HG03442 (cell line): ENCODE data around the gene KIF16B.

Experiments
- ATAC-seq: cut with Tn5 transposase; IDR thresholded peaks from one replicate; pipeline ENCODE4 v1.9.1; 2021; ENCODE audit warnings: mild to moderate bottlenecking, moderate library complexity; ENCODE audit not compliant: unreplicated experiment

KIF16B gene

DNA sequence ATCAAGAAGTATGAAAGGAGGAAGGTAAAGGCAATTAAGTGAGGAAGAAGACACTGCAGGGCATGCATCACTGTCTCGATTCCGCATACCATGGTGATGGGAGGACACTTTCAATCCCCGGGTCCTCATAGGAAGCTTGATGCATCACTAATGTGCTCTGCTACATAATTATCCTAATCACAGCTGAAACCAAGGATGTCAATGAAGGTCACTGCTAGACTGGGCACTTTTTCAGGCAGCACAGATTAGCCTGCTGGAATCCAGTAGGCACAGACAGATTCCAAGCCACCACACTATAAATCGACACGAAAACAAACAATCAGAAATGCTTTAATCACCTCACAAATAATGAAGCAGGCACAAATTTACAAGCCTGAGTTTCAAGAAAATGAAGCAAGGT lies 206.7 kb downstream of the KIF16B start:
- ATAC-seq = no peak

DNA sequence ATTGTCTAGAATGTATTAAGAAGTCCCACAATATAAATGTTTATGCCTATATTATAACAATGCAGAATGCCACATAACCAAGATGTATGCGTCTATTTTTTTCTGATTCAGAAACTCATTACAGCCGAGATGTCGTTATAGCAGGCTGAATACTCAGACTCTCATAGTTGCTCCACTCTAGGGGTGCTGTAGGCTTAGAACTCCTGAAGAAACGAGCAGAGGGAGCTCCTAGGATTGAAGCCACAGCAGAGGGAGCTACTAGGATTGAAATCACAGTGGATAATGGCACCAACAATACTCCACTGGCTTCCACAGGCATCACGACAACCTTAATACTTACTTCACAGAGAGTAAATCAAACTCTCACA lies 208.9 kb downstream of the KIF16B start:
- no peak for ATAC-seq

DNA sequence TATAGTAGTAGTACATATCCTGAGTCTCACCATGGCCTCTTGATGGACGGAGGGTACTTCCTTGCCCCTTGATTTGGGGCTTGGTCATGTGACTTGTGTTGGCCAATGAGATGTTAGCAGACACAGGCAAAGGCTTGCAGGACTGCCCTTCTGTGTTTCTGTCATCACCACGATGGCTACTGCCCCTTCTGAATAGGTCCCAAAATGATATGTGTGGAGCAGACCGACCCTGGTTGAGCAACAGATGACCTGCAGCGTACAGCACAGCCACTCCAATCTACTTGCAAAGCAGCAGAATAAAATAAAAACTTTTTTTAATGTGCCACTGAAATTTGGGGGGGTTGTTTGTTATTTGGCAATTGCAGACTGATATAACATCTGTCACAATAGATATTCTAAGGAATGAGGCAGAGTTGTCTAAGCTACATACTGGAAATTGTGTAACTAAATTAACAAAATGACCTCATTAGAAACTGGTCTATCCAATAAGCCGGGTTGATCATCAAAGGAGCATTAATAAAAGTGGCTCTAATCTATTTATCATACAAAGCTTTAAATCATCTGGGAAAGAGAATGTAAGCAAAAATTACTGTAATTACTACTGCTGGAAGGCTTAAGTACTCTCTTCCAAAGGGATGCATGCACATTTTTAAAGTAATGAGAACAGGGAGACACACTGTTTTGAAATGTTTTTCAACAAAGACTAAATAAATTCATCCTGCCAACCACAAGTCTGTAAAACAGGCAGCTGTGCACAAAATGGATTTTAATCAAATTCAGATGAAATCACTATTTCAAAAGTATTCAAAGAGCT lies 209.5 kb downstream of the KIF16B start:
- ATAC-seq = no peak

DNA sequence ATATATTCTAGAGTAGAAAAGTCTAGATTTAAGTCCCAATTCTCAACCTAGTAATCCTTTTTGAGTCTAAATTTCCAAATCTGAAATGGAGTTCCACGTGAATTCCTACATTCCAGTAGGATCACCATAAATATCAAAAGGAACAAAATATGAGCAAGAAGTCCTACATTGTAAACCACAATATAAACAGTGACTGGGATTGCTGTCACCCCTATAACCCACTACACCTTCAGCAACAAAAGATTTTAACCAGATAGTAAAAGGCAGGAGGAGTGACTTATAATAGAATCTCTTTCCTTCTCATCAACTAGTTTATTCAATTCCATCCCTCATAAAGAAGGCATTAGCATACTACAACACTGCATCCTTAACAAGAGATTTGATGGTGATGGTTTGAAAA lies 210.6 kb downstream of the KIF16B start:
- no peak for ATAC-seq

DNA sequence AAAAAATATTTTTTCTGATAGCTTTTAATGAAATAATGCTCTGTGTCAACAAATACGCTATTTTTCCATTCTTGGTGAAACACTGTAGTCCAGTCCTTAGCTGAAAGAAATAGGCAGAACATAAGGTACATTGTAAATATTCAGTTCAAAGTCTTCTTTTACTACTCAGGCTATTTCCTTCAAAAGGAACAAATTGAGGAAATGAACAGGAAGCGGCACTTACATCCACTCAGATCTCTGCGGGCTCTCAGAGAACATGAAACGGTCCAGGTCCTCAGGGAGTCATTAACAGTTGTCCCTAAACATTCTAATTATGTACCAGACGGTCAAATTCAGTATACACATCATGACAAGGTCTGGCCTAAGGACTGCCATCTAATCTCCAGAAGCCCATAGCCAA lies 212.6 kb downstream of the KIF16B start:
- no peak for ATAC-seq

DNA sequence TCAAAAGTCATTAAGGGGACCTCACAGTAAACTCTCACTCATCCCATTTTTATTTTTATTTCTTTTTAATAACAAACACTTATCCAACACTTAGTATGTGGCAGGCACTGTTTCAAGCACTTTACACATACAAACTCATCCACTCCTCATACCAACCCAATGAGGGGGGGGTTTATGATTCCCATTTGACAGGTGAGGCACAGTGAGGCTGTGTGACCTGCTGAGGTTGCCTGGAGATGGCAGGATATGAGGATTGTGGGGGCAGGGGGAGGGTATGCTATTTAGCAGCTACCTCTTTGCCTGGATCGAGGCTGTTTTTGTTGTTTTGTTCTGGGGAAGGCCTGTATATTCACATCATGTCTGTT lies 219.8 kb downstream of the KIF16B start:
- no peak for ATAC-seq

DNA sequence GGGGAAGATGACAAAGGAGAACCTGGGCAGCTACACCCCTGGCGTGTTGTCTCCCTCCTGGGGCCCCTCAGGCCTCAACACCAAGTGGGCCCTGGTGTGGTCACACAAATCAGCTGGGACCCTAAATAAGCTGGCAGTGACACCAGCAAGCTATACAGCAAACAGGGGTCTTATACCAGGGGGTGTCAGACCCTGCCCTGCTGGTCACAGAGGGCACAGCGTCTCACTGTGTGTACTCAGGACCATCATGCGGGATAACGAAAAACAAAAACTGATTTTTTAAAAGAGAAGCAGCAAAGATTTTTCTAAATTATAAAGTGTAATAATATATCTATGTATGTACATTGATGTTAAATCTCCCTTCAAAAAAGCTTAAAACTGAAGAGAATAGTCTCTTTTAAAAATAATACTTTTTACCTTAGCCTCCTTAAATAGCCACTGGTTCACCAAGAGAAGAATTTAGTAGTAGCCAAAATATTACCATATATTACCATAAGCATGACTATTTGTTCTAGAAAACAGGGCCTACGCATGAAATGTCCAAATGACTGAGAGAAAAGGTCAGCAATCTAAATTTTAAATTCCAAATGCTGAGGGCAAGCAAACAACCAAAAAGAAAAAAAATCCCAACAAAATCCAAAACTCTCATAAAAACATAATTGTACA lies 220.4 kb downstream of the KIF16B start:
- no peak for ATAC-seq

DNA sequence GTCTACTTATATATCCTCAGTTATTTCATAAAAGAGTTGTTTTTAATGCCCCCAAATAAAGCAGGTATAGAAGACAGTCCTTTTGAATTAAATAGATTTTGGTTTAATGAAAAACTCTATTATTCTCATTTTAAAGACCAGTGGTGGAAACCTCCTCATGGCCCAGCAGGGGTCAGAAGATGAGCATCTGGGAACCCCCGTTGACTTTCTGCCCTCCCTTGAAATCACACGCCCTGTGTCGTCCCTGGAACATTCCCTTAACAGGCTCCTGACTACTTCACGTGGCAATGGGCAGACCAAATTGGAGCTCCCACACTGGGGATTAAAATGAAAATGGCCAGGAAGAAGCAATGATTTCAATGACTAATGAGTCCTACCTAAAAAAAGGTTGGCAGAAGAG lies 220.9 kb downstream of the KIF16B start:
- no peak for ATAC-seq

DNA sequence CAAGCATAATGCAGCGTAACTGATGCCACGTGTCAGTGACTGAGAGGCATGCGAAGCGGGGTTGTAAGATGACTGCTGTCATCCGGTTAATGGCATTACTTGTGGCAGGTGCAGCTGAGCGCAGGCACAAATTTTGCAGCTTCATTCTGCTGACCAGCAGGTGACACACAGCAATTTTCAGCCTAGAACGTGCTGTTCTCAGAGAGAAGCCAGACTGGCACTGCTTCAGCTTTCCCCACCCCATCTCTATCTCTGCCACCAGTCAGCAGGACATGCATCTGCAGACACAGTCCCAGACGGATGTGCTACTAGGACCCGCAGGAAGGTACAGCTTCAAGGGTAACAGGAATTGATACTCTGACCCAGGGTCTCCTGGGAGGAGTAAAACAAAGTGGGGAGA lies 221.8 kb downstream of the KIF16B start:
- no peak for ATAC-seq

DNA sequence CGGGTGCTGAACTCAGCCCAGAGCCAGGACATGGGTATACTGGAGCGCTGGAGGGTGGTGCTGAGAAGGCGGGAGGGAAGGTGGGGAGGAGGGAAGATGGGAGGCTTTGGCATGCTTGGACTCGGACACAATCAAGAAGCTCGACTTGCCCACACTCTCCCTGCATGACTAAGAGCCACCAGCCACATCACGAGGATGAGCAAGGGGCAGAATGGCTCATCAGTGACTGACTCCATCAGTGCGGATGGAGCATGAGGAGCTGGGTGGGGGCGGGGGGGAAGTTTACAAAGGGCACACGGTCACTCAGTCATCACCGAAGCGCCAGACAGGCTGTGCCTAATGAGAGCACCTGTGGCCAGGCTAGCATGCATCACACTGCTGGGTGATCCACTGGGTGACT lies 222.8 kb downstream of the KIF16B start:
- no peak for ATAC-seq

DNA sequence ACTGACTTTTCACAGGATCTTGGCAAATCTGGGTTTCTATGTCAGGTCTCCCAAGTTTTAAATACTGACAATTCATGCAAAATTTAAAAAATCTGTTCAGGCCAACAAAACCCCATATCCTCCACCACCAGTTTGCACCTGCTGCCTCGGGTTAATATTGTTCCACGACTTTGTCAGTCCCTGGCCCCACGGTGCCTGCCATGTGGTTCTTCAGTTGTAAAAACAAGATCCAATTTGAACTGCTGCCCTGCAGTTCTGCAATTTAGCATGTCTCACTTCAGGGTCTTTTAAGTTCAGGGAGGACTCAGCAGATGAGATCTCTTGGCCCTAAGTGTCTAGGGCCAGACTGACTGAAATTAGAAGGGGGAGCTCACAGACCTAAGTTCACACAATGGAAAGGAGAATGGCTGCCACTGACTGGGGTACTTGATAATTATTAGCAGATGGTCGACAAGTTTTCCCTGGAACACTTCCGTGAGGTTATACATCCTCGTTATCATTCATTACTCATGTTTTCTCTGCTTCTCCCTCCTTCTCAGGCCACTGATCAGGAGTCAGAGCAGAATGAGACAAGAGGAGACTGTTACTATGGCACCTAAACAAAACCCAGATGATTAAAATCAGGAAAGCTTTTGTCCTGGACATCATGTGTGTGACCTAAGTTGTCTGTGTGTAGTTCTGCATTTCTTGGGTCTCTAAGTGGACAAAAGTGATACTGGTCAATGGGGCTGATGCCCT lies 223.6 kb downstream of the KIF16B start:
- ATAC-seq = no peak

DNA sequence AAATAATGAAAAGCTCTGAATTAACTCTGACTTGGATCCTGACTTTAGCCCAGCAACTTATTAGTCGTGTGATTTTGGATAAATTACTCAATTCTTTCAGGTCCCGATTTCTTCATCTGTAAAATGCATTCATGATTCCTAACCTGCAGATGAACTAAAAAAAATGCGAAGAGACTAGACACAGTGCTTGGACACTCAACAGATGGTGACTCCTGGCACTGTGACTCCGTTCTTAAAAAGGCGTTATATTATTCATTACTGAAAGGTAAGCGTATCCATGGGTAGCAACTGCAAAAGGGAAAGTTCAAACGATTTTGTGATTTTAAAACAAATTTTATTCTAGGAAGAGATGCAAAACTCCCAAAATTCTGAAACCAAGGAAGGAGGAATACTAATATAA lies 226.3 kb downstream of the KIF16B start:
- ATAC-seq = no peak

DNA sequence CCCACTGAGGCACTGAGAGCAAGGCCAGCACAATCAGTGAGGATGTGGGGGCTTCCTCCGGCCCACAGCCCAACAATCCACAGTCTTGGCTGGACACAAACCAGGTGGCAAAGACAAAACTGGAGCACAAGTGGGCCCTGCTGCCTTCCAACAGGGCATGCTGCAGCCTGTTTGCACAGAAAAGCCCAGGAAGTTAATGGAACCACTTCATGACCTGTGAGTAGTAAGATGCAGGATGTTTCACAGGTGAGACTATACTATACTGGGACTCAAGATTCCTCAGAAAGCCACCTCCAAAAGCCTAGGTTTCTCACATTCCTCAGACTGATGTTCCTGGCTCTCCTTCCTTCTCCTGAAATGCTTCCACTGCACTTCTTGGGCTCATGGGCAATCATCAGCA lies 235.5 kb downstream of the KIF16B start:
- no peak for ATAC-seq

DNA sequence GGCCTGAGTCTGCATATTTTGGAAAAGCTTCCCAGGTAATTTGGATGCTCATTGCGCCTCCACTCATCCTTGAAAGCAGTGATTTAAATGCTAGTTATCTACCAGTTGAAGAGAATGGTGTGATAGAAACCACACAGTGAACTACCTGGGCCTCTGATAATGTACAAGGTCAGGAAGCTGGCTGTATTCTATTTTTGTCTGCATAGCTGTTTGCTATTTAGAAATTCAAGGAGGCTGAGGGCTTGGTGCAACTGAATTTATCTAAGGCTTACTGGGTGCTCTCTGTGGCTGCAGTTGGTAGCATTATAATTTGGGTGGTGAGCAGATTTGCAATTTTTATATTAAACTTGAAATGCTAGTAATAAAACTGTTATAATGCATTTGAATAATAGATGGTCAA lies 245.6 kb downstream of the KIF16B start:
- ATAC-seq = no peak

DNA sequence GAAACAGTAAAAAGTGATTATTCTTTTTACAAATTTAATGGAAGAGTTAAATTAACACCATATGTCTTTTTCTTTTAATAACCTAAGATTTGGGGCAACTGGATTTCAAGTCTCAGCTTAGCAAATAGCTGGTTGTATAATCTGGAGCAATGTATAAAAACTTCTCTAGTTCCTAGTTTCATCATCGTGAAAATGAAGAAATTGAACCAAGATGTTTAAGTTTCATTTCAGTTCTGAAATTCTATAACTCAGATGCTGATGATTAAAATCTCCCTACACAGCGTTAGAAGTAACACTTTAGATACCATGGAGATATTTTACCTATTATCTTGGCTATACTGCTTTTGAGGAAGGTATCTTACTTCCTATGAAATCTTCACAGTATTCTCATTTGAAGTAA lies 252.0 kb downstream of the KIF16B start:
- ATAC-seq = no peak

DNA sequence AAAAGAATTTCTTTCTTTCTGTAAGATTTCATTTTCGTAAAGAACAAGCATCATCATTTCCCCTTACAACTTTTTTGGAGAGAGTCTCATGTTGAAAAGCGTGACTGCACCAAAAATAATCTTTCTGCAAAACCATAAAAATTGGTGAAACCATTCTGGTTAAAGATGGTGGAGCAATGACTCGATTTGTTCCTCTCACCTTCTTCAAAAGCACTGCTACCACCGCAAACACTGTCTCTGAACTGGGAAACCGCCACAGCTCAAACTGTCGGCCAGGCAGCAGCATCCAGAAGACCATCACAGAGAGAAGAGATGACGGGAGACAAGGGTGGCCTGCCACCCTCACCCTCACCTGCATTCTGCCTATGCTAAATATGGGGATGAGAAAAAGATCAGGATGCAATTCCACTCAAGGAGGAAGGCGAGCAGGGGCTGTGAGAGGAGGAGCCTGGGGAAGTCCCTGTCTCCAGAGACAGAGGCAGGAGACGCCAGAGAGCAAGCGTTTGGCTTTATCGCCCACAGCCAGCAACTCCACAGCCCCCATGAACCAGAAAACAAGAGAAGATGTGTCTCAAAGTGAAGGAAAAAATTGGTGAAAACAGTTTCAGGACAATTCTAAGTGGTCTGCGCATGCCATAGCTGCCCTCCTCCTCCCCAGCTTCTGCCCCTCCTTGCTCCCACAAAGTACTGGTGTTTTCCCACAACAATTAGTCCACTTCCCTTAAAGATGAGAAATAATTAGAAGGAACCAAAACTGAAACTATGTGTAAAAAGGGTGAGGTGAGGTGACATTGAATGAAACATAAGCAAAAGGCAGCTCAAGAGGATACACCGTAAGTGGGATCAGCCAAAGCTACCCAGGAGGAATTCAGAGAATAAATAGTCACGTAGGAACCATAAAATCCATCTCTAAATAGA lies 255.5 kb downstream of the KIF16B start:
- ATAC-seq = no peak

DNA sequence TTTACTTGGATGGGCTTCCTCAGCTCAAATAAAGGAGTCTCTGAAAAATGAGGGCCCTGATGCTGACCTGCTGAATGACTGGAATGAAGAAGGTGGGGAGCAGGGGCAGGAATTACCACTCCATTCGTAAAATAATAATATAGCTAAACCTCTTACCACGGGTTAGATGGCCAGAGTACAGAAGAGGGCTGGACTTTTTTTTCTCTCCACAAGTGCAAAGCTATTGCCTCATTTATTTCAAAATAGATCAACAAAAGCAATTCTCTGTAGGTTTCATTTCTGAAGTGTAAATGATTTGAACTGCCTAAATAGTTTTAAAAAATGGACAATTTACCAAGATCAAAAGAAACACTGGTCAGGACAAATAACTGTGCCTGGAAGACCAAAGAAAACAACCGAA lies 256.7 kb downstream of the KIF16B start:
- no peak for ATAC-seq

DNA sequence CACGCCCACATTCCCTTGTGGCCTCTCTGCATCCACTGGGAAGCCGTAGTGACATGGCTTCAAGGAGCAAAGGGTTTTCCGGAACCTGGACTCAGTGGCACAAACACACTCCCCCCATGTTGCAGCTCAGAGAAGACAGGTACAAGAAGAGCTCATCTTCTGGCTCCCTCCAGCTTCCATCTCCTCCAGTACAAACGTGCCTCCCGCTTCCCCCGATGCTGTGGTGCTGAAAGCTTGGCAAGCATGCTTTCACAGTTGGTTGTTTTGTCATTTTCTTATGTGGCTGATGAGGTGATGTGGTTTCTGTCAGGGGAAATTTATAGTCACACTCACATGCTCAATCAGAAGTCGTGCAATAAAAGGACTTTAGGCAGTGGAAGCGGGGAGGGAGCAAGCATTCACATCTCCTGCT lies 258.5 kb downstream of the KIF16B start:
- ATAC-seq = no peak

DNA sequence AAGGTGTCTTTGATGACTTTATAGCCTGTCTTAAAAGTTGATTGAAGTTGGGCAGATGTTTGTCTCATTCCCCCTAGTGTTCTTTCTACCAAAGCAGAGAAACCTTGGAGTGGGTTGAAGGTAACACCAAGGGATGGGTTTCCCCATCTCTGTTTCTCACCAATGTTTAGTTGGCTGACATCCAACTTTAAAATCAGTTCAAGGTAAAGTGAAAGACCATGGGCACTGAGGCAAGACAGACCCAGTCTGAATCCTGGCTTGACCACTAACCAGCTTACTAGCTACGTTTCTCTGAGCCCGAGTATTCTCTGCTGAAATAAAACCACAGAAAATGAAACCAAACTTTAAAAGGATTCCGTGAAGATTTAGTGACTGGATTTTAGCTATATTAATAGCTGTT lies 258.9 kb downstream of the KIF16B start:
- peak; percentile 69 for ATAC-seq

DNA sequence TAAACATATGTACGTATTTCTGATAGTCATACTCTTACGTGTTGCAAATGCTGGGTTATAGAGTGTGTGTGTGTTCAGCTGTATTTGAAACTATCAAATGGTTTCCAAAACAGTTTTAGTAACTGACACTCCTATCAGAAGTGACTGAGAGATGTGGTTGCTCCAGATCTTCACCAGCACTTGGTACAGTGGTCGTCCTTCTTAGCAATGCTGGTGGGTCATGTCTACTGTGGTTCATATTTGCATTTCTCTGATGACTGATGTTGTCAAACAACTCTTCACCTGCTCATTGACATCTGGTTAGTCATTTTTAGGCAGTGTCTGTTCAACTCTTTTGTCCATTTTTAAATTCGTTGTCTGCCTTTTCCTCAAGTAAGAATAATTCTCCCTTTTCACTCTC lies 259.3 kb downstream of the KIF16B start:
- peak; percentile 9 for ATAC-seq

DNA sequence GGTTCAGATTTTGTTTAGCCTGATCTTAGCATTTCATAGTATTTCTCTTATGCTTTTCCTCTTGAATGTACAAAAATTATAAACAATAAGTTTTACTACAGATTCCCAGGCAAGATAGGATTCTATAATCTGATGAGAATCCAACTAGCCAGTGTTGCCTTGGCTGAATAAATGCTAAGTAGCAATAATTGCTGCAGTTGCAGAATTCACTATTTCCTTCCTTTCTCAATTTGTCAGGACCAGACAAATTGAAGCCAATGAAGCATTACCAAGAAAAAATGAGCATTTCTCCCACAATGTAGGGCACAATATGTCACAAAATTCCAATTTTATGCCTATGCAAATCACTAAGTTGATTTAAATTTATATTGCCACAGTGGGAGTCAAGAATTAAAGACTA lies 260.2 kb downstream of the KIF16B start:
- ATAC-seq = no peak
